PC-9 (cell line): Measurements from ENCODE around the gene PDLIM7.

ENCODE experiments used
- CTCF ChIP-seq: fragments of 200-600 bp; sonication (generic); conservative IDR thresholded peaks from 2 replicates; pipeline ENCODE4 v1.6.1; 2017; ENCODE audit warnings: mixed run types, antibody characterized with exemption, mild to moderate bottlenecking, moderate library complexity
- EZH2 ChIP-seq: fragments of 200-600 bp; sonication (generic); IDR thresholded peaks from 2 replicates; pipeline ENCODE4 v1.8.0; 2017; ENCODE audit warnings: antibody characterized with exemption, low read depth

DNA sequence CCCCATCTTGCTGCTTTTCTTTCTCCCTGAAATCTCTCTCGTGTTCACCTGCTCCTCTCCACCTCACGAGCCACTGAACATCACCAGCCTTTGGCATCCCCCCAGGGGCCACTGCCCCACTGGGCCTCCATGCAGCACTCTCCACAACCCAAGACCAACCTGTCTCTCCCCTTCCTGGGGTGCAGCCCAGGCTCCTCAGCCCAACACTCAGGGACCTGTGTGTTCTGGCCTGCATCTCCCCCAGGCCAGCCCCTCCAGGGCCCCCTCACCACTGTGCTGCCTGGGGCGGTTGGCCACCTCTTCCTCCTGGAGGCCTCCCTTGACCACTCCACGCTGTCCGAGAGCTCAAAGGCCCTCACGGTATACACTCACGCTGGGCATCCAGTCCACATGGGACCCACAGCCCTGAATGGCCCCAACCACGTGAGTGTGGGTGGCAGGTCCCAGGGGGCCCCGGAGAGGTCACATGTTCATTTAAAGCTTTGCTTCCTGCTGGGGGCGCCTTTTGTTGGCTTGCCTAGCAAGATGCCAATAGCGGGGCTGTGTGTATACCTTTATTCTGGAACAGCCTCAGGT lies 12.7 kb upstream of the PDLIM7 start:
- no peak for TF ChIP-seq CTCF
- TF ChIP-seq EZH2: no peak
